ENCODE results near the gene MST1.

DNA sequence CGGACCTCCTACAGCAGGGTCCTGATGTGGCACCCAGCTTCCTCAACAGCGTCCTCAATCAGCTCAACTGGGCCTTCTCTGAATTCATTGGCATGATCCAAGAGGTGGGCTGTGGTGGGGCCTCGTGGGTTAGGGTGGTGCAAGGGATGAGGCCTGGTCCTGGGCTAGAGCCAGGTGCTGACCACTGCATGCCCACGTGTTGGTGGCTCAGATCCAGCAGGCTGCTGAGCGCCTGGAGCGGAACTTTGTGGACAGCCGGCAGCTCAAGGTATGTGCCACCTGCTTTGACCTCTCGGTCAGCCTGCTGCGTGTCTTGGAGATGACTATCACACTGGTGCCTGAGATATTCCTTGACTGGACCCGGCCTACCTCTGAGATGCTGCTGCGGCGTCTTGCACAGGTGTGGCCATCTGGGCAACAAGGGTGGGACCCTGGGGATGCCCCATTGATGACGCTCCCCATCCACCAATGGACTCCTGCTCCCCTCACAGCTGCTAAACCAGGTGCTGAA is 26.4 kb upstream of the MST1 start:
- TF ChIP-seq, protein P1, sequence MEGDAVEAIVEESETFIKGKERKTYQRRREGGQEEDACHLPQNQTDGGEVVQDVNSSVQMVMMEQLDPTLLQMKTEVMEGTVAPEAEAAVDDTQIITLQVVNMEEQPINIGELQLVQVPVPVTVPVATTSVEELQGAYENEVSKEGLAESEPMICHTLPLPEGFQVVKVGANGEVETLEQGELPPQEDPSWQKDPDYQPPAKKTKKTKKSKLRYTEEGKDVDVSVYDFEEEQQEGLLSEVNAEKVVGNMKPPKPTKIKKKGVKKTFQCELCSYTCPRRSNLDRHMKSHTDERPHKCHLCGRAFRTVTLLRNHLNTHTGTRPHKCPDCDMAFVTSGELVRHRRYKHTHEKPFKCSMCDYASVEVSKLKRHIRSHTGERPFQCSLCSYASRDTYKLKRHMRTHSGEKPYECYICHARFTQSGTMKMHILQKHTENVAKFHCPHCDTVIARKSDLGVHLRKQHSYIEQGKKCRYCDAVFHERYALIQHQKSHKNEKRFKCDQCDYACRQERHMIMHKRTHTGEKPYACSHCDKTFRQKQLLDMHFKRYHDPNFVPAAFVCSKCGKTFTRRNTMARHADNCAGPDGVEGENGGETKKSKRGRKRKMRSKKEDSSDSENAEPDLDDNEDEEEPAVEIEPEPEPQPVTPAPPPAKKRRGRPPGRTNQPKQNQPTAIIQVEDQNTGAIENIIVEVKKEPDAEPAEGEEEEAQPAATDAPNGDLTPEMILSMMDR (IDR thresholded peaks at IDR 0.05), result no peak
- TF ChIP-seq POLR2A (IDR thresholded peaks at IDR 0.05), result no peak

Measured in thyroid gland (tissue), 4 donors.